ENCODE data around the gene SNX8. TPM values are rescaled to one million over a fixed set of nuclear protein-coding genes. Genes with fewer than 3 reads are reported as not detected.

The SNX8 gene
- total and polyA plus RNA-seq, 2 of the 13 experiments (the other 11 are each of a cell fraction or from before 2014, with no cell fraction given): 20.6 to 45.2 TPM

DNA sequence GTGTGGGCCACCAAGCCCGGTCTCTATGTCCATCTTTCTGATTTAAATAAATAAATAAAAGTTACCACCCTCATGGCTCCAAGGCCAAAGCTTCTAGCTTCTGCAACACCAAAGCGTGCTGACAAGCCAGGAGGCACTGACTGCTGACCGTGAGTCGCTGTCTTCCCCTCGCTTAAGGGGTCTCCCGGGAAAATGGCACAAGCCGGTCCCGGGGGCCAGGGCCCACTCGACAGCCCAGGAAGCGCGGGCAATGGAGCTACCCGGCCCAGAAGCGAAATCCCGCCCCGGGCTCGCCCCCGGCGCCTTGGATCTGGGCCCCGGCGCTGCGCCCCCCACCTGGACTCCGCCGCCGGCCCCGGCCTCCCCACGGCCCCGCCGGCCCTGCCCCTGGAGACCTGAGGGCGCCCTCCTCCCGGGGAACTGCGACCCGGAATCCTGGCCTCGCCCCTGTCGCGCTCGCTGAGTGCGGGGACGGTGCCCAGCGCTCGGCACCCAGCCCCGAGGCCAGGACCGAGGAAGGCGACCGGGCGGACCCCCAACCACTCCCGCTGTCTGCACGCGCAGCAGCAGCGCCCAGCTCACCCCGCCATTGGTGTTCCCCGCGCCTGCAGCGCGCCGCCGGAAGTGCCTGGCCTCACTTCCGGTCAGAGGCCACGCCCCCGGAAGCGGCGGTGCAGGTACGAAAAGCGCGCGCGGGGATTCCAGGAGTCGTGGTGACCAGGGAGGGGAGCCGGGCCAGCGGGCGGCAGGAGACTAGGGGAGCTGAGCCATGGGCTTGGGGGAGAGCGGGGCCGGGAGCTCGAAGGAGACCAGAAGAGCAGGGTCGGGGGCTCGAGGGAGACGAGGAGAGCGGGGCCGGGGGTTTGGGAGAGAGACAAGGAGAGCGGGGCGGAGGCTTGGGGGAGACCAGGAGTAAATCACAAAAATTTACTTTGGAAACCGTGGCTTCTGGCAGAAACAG, 72.4 kb downstream of the SNX8 start, which contains the start of the genes MRM2 and NUDT1 (continued):
- TF ChIP-seq ZSCAN25 (CRISPR knock-in tag; IDR thresholded peaks at IDR 0.05) (peak; percentile 67; the same call in 1 of the 2 replicates), ZNF382 (CRISPR knock-in tag; IDR thresholded peaks at IDR 0.05; ENCODE audit: borderline replicate concordance) (no peak), ZSCAN29 (CRISPR knock-in tag; conservative IDR thresholded peaks at IDR 0.05) (no peak), ESRRA (CRISPR knock-in tag; IDR thresholded peaks at IDR 0.05; ENCODE audit: low read depth) (no peak), PRMT3 (CRISPR knock-in tag; IDR thresholded peaks at IDR 0.05; ENCODE audit: borderline replicate concordance, low read depth) (peak; percentile 76; the same call in 1 of the 2 replicates), ZBTB7B (CRISPR knock-in tag; IDR thresholded peaks at IDR 0.05) (0 out of 2 replicates have a peak, but pooled peaks have one; percentile 24), SOX13 (IDR thresholded peaks at IDR 0.05) (no peak), SOX13 (CRISPR knock-in tag; conservative IDR thresholded peaks at IDR 0.05 in 1 of 2, IDR thresholded peaks at IDR 0.05 in 1 of 2) (no peak), CEBPG (CRISPR knock-in tag; IDR thresholded peaks at IDR 0.05) (no peak), SIN3B (IDR thresholded peaks at IDR 0.05; ENCODE audit: low read length) (peak; percentile 95), GATAD2A (CRISPR knock-in tag; IDR thresholded peaks at IDR 0.05) (no peak), ZSCAN22 (CRISPR knock-in tag; IDR thresholded peaks at IDR 0.05) (no peak), JUNB (CRISPR knock-in tag; IDR thresholded peaks at IDR 0.05; ENCODE audit: borderline replicate concordance) (peak; percentile 52; the same call in 1 of the 2 replicates), ZNF7 (CRISPR knock-in tag; IDR thresholded peaks at IDR 0.05) (no peak), ZNF232 (CRISPR knock-in tag; IDR thresholded peaks at IDR 0.05; ENCODE audit: borderline replicate concordance) (0 out of 2 replicates have a peak, but pooled peaks have one; percentile 44), ZNF143 (CRISPR knock-in tag; IDR thresholded peaks at IDR 0.05) (peak; percentile 36; the same call in 1 of the 2 replicates)
- TF ChIP-seq, protein P1, sequence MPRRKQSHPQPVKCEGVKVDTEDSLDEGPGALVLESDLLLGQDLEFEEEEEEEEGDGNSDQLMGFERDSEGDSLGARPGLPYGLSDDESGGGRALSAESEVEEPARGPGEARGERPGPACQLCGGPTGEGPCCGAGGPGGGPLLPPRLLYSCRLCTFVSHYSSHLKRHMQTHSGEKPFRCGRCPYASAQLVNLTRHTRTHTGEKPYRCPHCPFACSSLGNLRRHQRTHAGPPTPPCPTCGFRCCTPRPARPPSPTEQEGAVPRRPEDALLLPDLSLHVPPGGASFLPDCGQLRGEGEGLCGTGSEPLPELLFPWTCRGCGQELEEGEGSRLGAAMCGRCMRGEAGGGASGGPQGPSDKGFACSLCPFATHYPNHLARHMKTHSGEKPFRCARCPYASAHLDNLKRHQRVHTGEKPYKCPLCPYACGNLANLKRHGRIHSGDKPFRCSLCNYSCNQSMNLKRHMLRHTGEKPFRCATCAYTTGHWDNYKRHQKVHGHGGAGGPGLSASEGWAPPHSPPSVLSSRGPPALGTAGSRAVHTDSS (CRISPR knock-in tag; conservative IDR thresholded peaks at IDR 0.05): no peak
- TF ChIP-seq, protein P2, sequence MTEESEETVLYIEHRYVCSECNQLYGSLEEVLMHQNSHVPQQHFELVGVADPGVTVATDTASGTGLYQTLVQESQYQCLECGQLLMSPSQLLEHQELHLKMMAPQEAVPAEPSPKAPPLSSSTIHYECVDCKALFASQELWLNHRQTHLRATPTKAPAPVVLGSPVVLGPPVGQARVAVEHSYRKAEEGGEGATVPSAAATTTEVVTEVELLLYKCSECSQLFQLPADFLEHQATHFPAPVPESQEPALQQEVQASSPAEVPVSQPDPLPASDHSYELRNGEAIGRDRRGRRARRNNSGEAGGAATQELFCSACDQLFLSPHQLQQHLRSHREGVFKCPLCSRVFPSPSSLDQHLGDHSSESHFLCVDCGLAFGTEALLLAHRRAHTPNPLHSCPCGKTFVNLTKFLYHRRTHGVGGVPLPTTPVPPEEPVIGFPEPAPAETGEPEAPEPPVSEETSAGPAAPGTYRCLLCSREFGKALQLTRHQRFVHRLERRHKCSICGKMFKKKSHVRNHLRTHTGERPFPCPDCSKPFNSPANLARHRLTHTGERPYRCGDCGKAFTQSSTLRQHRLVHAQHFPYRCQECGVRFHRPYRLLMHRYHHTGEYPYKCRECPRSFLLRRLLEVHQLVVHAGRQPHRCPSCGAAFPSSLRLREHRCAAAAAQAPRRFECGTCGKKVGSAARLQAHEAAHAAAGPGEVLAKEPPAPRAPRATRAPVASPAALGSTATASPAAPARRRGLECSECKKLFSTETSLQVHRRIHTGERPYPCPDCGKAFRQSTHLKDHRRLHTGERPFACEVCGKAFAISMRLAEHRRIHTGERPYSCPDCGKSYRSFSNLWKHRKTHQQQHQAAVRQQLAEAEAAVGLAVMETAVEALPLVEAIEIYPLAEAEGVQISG (CRISPR knock-in tag; IDR thresholded peaks at IDR 0.05): peak; percentile 92
- TF ChIP-seq, protein P3, sequence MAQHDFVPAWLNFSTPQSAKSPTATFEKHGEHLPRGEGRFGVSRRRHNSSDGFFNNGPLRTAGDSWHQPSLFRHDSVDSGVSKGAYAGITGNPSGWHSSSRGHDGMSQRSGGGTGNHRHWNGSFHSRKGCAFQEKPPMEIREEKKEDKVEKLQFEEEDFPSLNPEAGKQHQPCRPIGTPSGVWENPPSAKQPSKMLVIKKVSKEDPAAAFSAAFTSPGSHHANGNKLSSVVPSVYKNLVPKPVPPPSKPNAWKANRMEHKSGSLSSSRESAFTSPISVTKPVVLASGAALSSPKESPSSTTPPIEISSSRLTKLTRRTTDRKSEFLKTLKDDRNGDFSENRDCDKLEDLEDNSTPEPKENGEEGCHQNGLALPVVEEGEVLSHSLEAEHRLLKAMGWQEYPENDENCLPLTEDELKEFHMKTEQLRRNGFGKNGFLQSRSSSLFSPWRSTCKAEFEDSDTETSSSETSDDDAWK (CRISPR knock-in tag; IDR thresholded peaks at IDR 0.05): no peak
- TF ChIP-seq, protein P4, sequence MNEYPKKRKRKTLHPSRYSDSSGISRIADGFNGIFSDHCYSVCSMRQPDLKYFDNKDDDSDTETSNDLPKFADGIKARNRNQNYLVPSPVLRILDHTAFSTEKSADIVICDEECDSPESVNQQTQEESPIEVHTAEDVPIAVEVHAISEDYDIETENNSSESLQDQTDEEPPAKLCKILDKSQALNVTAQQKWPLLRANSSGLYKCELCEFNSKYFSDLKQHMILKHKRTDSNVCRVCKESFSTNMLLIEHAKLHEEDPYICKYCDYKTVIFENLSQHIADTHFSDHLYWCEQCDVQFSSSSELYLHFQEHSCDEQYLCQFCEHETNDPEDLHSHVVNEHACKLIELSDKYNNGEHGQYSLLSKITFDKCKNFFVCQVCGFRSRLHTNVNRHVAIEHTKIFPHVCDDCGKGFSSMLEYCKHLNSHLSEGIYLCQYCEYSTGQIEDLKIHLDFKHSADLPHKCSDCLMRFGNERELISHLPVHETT (CRISPR knock-in tag; conservative IDR thresholded peaks at IDR 0.05): no peak
- TF ChIP-seq, protein P5, sequence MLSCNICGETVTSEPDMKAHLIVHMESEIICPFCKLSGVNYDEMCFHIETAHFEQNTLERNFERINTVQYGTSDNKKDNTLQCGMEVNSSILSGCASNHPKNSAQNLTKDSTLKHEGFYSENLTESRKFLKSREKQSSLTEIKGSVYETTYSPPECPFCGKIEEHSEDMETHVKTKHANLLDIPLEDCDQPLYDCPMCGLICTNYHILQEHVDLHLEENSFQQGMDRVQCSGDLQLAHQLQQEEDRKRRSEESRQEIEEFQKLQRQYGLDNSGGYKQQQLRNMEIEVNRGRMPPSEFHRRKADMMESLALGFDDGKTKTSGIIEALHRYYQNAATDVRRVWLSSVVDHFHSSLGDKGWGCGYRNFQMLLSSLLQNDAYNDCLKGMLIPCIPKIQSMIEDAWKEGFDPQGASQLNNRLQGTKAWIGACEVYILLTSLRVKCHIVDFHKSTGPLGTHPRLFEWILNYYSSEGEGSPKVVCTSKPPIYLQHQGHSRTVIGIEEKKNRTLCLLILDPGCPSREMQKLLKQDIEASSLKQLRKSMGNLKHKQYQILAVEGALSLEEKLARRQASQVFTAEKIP (CRISPR knock-in tag; IDR thresholded peaks at IDR 0.05; ENCODE audit: borderline replicate concordance): no peak

Measured in HepG2 (cell line).